Stimulated activated CD4-positive, alpha-beta T cell treated with anti-CD3 and anti-CD28 coated beads, Interleukin-2, amount 100 ng/mL, for 24 hours (primary cell): Measurements from ENCODE around the gene ZNF442.
"Not testable (repeated sequence)": the region's sequence is repeated elsewhere in the genome, so short reads cannot be mapped to it uniquely, and the experiment has no call there.

Source experiments
- DNase-seq, 2 donors: peaks; one replicate each; pipeline ENCODE4 v3.0.0-alpha.2; 2020

Gene ZNF442

GRCh38 chr19:12325690-12326089 is 39.8 kb downstream of the ZNF442 start:
- DNase-seq, result no peak

GRCh38 chr19:12318782-12319413 is 46.6 kb downstream of the ZNF442 start:
- no peak for DNase-seq

GRCh38 chr19:12314553-12314952 is 50.9 kb downstream of the ZNF442 start:
- DNase-seq, result no peak

- not testable (repeated sequence) for DNase-seq
These were observed 56.6 kb downstream of the ZNF442 start for GRCh38 chr19:12308891-12309290.
